SK-N-MC (cell line): ENCODE results near the gene C1orf174.

Experiments used
- EZH2 ChIP-seq: fragments of 200-600 bp; sonication (generic); IDR thresholded peaks from one replicate; pipeline ENCODE4 v1.6.1; 2017; ENCODE audit warnings: antibody characterized with exemption
- FOXP2 ChIP-seq: optimal IDR thresholded peaks from 2 replicates; pipeline ENCODE3; 2011; ENCODE audit warnings: mild to moderate bottlenecking, moderate library complexity; ENCODE audit not compliant: insufficient read depth; ENCODE audit errors: extremely low read length, control extremely low read depth
- POLR2AphosphoS5 ChIP-seq: IDR thresholded peaks from 2 replicates; pipeline ENCODE4 v1.6.1; 2012; ENCODE audit warnings: mild to moderate bottlenecking, low read depth, low read length, borderline replicate concordance

DNA sequence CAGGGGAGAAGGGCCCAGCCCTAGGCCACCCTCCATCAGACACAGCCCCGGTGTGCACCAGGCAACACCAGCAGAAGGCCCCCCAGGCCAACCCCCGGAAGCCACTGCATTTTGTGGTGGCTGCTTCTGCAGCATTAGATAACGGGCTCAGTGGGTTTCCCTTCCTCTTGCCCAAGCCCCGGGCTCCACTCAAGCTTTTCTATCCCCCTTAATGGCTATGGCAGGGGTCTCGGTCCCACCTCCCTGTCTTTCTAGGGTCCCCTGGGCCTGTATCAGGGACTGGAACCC, 18.9 kb downstream of the C1orf174 start:
- no peak for TF ChIP-seq POLR2AphosphoS5
- TF ChIP-seq EZH2: no peak
- TF ChIP-seq FOXP2: no peak
